DMS79 treated with DMSO at 0.1 percent for 48 hours (cell line): Measurements from ENCODE around the gene URB1.
A peak's percentile ranks its signal among the peaks of the same experiment; 100 is the strongest.

Experiments
- DNase-seq: peaks from one replicate; lab custom pipeline; 2025; lab: John Stamatoyannopoulos, UW

Gene URB1

DNA sequence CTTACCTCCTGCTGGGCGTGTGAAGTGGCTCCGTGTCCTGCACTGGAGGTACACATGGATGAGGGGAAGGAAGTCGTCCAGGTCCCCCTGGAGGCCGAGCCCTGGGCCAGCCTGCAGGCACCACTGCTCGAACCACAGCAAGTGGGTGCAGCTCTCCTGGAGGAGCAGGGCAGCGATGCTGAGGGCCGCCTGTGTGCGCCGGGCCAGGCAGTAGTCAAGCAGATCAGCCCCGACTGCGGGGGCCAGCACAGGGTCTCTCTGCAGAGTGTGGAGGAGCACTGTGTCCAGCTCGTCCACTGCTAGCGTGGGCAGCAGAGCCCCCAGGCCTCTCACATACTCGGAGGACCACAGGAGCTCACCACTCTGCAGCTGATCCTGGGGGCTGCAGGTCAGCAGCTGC is 45.9 kb downstream of the URB1 start:
- no peak for DNase-seq

DNA sequence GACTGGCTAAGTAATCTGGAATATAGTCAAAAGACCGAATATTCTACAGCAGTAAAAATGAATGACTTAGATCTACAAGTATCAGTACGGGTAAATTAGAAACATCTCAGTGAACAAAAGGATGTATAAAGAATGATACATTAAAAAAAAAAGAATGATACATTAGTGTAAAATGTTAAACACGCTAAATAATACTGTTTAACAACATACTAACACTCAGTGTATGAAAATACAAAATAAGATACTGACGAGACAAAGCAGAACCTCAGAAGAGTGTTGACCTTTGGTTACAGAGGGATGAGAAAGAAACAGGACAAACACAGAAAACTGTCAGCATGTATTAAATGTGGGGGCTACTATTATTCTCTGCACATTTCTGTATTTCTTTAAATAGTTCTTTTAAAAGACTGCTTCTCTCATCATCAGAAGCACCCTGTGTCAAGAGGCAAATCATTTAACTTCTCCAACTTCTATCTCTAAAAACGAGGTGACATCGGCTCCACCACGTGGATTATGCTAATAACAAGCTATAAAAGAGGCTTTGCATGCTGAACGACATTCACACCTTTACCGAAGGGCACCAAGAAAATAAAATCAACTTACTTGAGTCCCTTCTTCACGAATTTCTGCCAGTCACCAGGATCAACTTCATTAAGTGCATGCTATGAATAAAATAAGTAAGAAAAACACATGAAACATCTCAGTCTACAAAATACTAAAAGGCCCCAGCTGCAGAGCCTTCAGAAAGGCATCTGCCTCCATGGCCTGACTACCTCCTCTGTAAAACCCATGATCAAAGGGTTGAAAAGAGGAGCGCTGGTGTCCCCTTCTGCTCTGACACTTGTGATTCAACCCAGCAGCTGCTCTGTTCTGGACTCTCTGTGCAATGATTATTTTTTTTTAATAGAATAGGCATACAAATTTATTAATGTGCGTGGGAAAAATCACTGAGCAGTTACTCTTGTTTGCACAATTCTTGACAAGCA is 51.7 kb downstream of the URB1 start:
- no peak for DNase-seq

DNA sequence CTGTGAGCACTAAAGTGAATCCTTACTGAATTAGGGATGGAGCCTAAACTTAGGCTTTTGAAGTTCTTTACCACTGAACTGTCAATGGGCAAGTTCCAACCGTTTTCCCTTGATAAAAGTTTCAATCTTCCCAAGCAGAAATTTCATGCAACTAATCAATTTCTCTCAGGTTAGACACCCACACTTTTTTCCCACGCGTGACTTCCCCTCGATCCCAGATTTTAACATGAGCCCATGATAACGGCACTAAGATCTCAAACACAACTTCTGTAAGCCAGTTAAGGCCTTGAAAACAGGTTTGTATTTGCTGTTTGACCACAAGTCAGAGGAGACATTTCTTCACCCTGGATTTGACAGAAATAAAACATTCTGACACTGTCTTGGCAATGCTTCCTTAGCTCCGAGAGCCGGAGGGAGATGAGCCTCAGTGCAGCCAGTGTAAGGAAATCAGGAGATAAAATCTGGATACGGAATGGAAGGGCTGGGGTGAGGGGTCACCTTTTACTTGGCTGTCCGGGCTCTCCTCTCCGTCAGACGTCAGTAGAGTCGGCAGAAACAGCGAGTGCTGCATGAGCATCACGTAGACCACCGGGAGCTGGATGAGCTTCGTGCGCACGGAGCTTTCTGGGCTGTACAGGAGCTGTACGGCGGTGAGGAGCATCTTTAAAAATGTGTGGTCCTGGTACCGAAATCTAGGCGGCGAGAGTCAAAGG is 54.4 kb downstream of the URB1 start:
- DNase-seq = no peak

DNA sequence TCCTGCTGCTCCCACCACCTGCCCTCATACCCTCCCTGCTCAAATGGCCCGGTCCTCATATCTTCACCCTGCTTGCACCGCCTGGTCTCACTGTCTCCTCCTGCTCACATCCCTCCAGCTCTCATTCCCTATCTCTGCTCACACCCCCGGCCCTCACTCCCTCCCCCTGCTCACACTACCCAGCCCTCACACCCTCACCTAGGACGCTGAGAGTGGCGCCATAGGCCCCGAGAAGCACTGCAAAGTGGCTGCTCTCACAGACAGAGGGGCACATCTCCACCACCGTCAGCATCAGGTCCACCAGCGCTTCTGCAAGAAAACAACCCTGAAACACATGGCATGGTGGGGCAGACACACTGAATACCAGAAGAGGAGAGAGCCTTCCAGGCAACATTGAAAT is 55.6 kb downstream of the URB1 start:
- DNase-seq = no peak

DNA sequence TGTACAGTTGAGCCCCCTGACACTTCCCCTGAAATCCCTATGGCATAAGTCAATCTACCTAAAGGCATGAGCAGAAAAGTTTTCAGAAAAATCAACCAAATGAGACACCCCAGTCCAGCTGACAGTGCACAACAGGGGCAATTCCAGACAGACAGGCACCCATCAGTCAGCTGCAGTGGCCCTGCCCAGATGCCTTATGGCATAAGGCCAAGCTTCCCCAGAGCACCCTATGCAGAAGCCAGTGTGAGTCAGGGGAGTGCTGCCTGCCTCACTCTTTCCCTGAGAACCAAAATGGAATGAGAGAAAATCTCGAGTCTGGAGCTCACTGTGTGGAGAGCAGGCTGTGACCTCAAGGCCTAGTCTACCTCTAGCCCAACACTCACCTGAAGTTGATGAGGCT is 56.1 kb downstream of the URB1 start:
- no peak for DNase-seq

DNA sequence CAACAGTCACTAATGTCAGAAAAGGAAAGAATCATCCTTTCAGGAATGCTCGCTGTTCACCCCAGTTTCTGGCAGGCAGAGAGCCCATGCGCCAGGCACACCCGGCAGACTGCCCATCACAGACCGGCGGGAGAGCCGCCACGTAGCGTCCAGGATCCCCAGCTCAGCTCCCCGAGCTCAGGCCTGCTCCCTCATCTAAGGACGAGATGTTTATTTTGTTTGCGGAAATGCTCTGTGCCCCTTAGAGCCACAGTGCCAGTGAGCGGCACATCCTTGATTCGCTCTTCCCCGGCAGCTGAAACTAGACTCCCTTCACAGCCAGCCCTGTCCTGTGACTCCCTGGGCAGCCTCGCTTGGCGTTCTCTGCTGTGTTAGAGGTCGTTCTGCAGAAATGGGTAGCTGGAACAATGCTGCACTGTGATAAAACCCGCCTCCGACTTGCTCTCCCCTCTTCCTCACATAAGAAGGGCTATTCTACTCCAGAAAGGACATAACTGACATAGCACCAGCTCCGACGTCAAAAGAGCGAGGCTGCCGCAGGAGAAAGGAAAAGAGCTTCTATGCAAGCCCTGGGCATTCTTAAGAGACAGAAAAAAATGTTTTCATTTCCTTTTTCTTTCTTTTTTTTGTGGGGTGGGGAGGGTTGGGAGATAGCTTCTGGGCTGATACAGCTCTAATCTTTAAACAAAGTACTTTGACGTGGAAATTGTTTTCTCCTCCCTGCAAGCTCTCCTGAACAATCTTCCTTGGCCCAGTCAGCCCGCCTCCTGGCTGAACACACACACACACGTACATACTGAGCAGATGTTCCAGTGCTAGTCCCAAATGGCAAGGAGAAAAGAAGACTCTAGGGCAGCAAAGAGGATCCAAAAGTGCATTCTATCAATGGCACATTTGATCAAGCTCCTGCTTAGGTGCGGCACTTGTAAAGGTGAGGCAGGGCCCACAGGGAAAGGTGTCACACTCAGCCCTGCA is 56.9 kb downstream of the URB1 start:
- no peak for DNase-seq

DNA sequence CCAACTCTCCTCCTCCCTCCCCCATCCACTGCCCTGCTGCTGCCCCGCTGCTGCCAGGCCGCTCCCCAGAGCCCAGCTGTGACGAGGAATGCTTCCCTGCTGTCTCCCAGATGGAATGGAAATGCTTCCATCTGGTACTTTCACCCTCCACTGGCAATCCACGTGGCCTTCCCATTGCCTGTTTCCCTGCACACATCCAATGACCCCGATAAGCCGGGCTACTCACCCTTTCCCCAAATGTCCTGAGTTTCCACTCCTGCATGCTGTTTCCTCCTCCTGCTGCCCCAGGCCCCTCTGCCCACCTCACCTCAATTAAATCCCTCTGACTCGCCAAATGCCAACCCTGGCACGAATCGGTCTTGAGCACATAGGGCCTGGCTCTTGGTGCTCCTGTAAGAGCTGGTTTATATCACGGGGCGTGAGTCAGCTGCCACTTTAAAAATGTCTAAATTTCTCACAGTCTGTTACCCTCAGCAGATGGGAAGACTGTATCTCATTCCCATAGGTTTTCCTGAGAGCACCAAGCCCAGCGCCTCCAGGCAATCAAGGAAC is 57.8 kb downstream of the URB1 start:
- DNase-seq = no peak

DNA sequence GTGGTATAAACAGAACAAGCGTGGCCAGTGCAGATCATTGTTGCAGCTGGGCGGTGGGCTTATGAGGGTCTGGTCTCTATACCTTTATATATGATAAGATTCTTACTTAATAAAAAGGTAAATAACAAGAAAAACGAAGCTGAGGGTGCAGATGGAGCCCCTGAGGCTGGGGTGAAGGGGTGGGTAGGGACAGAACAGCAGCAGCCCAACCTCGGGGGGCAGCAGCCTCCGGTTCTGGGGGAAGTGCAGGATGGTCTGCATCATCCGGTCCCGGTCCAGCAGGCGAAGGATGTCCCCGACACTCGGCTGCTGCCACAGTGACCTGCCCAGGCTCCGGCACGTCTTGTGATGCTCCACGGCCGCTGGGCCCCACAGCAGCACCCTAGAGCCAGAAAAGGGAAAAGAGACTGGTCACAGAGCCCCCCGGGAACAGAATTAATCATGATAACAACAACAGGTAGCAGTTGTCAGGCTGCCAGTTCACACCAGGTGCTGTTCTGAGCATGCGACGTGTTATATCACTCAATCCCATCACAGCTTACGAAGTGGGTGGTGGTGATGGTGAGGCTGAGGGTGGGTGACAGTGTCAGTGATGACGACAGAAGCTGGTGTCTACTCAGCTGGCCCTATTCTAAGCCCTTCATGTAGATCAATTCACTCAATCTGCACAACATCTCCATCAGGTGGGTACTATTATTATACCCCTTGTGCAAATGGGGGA is 58.7 kb downstream of the URB1 start:
- DNase-seq = no peak

DNA sequence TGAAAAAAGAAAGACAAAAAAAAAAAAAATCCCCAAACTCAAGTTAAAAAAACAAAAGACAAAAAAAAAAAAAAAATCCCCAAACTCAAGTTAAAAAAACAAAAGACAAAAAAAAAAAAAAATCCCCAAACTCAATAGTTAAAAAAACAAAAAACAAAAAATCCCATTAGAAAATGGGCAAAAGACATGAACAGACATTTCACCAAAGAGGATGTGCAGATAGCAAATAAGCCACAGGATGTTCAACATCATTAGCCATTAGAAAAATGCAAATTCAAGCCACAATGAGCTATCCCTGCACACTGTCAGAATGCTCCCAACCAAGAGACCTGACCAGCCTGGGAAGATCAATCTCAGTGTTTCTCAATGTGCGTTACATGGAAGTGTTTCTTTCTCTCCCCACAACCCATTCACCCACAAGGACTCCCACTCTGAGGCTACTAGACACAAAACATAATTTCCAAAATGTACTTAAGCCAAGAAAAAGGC is 60.3 kb downstream of the URB1 start:
- no peak for DNase-seq

DNA sequence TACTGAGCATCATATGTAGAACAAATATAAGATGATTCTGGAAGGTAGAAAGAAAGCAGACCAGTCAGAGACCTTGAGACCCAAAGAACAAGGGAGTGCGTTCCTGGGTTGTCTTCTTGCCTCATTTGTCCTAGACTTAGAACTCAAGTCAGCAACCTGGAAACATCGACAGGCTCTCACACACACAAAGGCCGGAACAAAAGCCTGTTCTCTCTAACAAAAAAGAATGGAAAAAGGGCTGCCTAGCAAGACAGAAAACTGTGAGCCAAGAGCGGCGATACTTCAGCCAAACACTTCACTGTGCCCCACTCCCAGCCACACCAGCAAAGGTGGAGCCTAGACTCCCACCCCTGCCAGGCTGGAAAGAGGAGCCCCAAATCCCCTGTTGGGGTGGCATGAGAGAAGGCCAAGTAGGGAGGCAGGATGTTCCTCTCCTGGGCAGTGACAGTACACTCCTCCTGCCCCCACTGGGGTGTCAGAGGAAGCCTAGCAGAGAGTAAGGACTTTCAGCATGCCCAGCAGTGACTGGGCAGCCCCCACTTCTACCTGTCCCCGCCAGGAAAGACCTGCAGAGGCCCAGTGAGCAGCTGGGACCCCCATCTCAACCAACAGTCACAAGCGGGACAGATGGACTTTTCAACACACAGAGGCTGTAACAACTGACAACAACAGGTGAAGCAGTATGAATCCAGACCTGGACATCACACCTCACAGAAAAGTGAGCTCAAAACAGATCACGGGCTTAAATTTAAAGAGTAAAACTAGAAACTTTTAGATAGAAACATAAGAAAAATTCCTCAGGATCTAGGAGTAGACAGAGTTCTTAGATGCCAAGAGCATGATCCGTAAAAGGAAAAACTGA is 61.1 kb downstream of the URB1 start:
- DNase-seq = no peak

DNA sequence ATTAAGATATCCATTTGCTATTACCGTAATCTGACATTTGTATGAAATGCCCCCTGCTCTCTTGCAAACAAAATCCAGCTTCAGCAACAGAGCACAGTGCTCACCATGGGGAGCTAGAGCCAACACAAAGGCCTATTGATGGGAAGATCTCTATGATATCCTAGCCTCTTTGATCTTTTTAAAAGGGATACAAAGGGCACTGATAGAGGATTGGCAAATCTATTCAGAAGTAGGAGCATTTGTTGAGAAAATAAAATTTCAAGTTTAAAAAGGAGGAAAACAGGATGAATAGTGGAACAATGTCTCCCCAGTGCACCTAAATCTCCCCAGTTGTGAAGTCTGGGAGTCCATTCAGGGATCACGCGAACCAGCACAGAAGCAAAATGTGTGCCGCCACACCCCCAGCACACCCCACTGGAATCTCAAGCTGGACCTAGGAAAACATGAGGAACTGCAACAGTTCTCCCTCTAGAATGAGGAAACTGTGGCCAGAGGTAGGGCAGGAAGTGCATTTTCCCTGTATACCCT is 62.0 kb downstream of the URB1 start:
- no peak for DNase-seq

DNA sequence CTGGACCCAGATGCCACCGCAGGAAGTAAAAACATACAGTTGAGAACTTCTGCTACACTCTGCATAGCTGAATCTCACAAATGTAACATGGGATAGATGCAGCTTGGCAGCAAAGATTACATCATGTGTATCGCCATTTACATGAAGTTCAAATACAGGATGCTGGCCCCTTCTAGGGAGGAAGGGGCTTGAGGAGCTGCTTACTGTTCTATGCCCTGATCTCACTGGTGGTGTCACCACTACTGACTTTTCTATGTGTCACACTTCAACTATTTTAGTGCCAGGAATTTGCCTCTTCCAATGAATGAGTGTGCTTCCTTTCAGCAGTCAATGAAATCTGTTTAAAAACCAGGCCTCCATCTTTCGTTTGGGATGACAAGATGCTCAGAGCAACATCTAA is 63.0 kb downstream of the URB1 start:
- DNase-seq = no peak

DNA sequence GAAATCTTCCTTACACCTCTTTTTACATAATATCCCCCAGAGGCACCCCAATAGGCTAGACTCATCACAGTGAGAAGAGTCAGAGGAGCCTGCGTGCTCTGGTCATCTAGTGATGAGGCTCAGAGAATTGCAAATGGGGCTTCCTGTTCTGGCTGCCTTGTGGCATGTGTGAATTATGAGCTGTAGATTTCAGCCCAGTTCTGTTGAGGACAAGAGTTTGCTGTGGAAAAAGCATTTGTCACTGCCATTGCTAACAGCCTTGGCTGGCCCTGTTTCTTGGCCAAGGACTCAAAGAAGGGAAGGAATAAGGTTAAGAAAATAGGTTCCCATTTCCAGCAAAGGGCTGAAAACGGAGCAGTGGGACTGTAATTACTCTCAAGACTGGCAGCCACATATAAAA is 63.5 kb downstream of the URB1 start:
- DNase-seq = no peak

DNA sequence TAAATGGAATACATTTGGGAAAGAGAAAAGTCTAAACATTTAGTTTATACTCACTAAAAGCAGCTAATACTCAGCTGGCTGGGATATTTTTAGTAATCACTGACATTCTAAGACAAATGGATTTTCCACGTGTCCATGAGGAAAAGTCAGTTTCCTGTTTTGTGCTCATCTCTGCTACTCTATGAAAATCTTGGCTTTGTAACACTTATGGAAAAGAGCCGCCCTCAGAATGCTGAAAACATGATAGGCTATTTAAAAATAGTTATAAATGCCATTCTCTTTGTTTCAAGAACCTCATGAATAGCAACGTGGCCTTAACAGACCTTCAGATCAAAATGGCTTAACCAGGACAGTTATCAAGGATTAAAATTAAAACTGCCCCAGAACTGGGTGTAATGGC is 64.2 kb downstream of the URB1 start:
- DNase-seq = no peak

DNA sequence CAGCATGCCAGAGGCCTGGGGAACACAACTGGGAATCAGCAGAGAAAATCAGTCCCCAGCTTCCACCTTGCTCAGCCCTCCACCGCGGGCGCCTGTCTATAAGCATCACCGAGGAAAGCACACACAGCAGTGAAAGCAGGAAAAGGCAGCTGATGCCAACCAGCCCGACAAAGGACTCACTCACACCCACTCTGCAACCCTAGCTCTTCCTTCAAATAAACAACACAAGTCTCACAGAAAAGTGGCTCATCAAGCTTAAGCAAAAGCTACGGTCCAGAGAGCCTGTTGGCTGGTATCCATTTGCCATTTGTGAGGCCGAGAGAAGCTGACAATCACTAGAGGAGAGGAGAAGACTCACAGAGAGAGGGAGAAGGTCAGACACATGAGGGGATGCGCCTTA is 67.1 kb downstream of the URB1 start:
- DNase-seq = peak; percentile 70

DNA sequence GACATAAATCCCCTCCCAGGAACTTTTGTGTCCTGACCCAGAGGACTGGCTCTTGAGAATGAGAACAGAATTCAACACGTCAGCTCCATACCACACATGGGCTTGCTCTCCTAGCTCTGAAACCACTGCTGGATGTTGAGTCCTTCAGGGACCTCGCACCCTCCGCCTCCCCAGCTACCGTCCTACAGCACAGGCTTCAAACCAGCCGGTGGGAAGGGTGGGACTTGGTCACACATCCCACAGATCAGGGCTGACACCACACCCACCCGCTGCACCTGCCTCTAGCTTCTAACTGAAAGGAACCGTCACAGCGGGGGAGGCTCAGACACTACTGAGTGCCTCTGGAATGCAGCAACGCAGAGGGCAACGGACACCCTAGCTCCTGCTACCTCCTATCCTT is 70.1 kb downstream of the URB1 start:
- no peak for DNase-seq

DNA sequence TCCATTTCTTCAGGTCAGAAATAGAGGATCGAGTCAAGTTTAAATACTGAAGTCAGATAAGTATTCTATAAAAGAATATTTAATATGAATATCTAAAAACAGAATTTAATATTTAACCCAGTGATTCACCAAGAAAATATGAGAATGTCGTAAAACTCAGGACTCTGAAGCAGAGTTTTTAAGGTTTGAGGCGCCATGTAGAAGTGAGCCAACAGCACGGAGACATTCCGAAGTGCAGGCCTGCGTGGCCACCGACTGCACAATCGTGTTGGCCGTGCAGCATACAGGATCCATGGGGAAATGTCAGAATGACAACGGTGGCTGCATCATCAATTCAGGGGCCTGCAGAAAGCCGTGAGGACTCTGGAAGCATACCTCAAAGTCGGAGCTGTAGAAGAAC is 70.7 kb downstream of the URB1 start:
- DNase-seq = no peak

DNA sequence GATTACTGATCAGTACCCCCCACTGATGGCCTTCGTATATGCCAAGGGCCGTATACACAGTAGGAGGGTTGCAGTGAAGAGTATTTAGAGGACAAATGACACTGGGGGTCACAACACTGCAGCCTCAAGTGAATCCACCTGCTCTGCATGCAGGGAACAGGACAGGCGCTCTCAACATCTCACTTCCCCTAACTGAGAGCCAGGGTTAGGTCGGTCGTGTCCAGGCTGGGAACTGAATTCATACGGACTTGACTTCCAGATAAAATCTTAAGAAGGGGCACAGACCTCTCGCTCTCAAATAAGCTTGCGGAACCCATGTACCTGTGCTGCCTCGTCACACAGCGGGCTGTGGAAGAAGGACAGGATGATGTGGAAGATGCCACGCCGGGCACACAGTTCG is 71.3 kb downstream of the URB1 start:
- no peak for DNase-seq

DNA sequence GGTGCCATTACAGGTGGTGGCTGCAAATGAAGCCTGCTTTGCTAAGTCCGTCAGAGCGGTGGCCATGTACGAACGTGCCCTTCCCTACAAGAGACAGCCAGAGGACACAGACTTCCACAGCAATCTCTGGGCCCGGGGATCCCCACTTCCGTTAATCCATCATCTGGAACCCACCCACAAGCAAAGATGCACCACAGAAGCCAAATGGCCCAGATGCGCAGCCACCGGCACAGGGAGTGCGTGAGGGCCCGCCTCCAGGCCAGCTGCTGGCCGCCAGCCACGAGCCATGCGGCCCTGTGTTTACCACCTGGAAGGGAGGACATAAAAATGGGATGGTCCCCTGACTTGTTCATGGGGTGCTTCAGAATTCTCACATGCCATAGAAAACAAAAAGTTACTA is 72.1 kb downstream of the URB1 start:
- no peak for DNase-seq

DNA sequence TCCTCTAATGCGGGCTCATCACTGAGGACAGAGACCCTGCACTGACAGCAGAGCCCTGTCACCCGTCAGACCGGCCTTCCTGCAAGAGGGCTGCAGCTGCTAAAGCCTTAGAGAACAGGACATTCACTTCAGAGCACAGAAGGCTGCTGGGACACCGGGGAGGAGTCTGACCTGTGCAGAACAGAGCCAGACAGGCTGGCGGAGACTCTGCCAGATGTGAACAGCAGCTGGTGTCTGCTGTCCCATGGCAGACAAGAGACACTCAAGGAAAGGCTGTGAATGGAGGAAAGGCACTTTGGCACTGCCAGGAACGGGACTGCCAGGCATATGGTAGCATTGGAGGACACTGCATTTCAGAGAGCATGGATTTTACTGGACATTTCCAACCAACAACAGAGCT is 72.8 kb downstream of the URB1 start:
- DNase-seq = no peak
